Neural cell (in vitro differentiated cells): Measurements from ENCODE around the gene FOXF1.

ENCODE experiments used
- CTCF ChIP-seq: fragments of 450-650 bp; IDR thresholded peaks from 2 replicates; pipeline ENCODE4 v1.5.1; 2014; ENCODE audit warnings: antibody characterized with exemption, mild to moderate bottlenecking, moderate library complexity; ENCODE audit not compliant: poor library complexity, severe bottlenecking
- EP300 ChIP-seq: fragments of 450-650 bp; conservative IDR thresholded peaks from 2 replicates; pipeline ENCODE4 v1.6.1; 2014; ENCODE audit warnings: antibody characterized with exemption, mild to moderate bottlenecking, moderate library complexity; ENCODE audit not compliant: poor library complexity, severe bottlenecking
- EZH2 ChIP-seq: fragments of 200-600, 300-800 bp; shearing (Covaris generic), sonication (generic); IDR thresholded peaks from 2 replicates; pipeline ENCODE4 v1.6.1; 2014; ENCODE audit warnings: antibody characterized with exemption, low read length, borderline replicate concordance, mild to moderate bottlenecking; ENCODE audit not compliant: insufficient read depth, poor library complexity, severe bottlenecking
- POLR2AphosphoS5 ChIP-seq: IDR thresholded peaks from 2 replicates; pipeline ENCODE4 v1.6.1; 2012
- TAF1 ChIP-seq: IDR thresholded peaks from 2 replicates; pipeline ENCODE4 v1.6.1; 2012; ENCODE audit warnings: low read depth

- TF ChIP-seq CTCF (no peak), EP300 (no peak), POLR2AphosphoS5 (no peak), TAF1 (no peak), EZH2 (no peak)
These were observed 27.2 kb downstream of the FOXF1 start for GRCh38 chr16:86537486-86537885.
